ENCODE measurements around the gene SERAC1.

- no peak for TF ChIP-seq TAF1 (conservative IDR thresholded peaks at IDR 0.05)
- TF ChIP-seq CTCF (IDR thresholded peaks at IDR 0.05; ENCODE audit: low read depth, low read length, missing input control): no peak
- no peak for TF ChIP-seq MAX (IDR thresholded peaks at IDR 0.05)
- TF ChIP-seq NR2F2 (IDR thresholded peaks at IDR 0.05): no peak
- no peak for TF ChIP-seq YY1 (IDR thresholded peaks at IDR 0.05)
- no peak for TF ChIP-seq ZBTB33 (IDR thresholded peaks at IDR 0.05)
- TF ChIP-seq SP1 (IDR thresholded peaks at IDR 0.05): no peak
These were observed 96.7 kb downstream of the SERAC1 start for GRCh38 chr6:158071121-158072082.
